CD8-positive, alpha-beta memory T cell (primary cell): ENCODE results near the gene TRIM52. TPM values are rescaled to one million over a fixed set of nuclear protein-coding genes. Genes with fewer than 3 reads are reported as not detected.
"Not testable (repeated sequence)": the region's sequence is repeated elsewhere in the genome, so short reads cannot be mapped to it uniquely, and the experiment has no call there.

Experiments used
- CTCF ChIA-PET: fragments of 350-600 bp; sonication (Branson Sonifier 250); formaldehyde crosslinking; loops from one replicate; lab custom pipeline; 2021; ENCODE audit warnings: antibody characterized with exemption; lab: Charles Lee
- POLR2A ChIA-PET: fragments of 350-600 bp; sonication (Branson Sonifier 250); formaldehyde crosslinking; loops from one replicate; lab custom pipeline; 2021; ENCODE audit warnings: antibody characterized with exemption; lab: Charles Lee
- DNase-seq, 5 donors: peaks; one replicate each; pipeline versions ENCODE4 v3.0.0 to v3.0.0-alpha.2; 2020 to 2022; ENCODE audit warnings: mixed read lengths in 1 of 5
- H3K27ac ChIP-seq: one replicate; pipeline ENCODE4 v1.7.0; 2013; ENCODE audit warnings: low read depth, mild to moderate bottlenecking, low read length, moderate library complexity
- H3K27me3 ChIP-seq: 2 replicates; pipeline ENCODE4 v1.7.0; 2013; ENCODE audit warnings: low read length, mild to moderate bottlenecking; ENCODE audit not compliant: insufficient read depth, poor library complexity, severe bottlenecking
- H3K36me3 ChIP-seq: 2 replicates; pipeline ENCODE4 v1.7.0; 2013; ENCODE audit warnings: mild to moderate bottlenecking, low read length, moderate library complexity; ENCODE audit not compliant: insufficient read depth
- H3K4me1 ChIP-seq: 2 replicates; pipeline ENCODE4 v1.7.0; 2013; ENCODE audit warnings: mild to moderate bottlenecking, low read length, moderate library complexity; ENCODE audit not compliant: insufficient read depth
- H3K4me3 ChIP-seq: 2 replicates; pipeline ENCODE4 v1.7.0; 2013; ENCODE audit warnings: mild to moderate bottlenecking, low read length
- H3K9me3 ChIP-seq: 2 replicates; pipeline ENCODE4 v1.7.0; 2013; ENCODE audit warnings: mild to moderate bottlenecking, low read length
- H3K27ac Mint-ChIP-seq, 8 donors: one replicate each; pipeline ENCODE4 v1.8.0; 2020 to 2021; ENCODE audit warnings: mixed read lengths in 8 of 8, mild to moderate bottlenecking in 6 of 8, inconsistent platforms in 3 of 8, moderate library complexity in 3 of 8
- H3K27me3 Mint-ChIP-seq, 2 donors: one replicate each; pipeline ENCODE4 v1.8.0; 2020 to 2021; ENCODE audit warnings: mixed read lengths in 2 of 2, mild to moderate bottlenecking in 1 of 2, moderate library complexity in 1 of 2
- H3K36me3 Mint-ChIP-seq, 3 donors: one replicate each; pipeline ENCODE4 v1.8.0; 2020 to 2021; ENCODE audit warnings: mixed read lengths in 3 of 3, inconsistent platforms in 1 of 3, mild to moderate bottlenecking in 1 of 3
- H3K4me1 Mint-ChIP-seq, 3 donors: one replicate each; pipeline ENCODE4 v1.8.0; 2020 to 2021; ENCODE audit warnings: mixed read lengths in 3 of 3, inconsistent platforms in 1 of 3, mild to moderate bottlenecking in 1 of 3
- H3K4me3 Mint-ChIP-seq, 7 donors: one replicate each; pipeline ENCODE4 v1.8.0; 2020 to 2021; ENCODE audit warnings: mixed read lengths in 7 of 7, mild to moderate bottlenecking in 6 of 7, moderate library complexity in 4 of 7, inconsistent platforms in 2 of 7
- H3K9me3 Mint-ChIP-seq, 5 donors: one replicate each; pipeline ENCODE4 v1.8.0; 2020 to 2022; ENCODE audit warnings: mixed read lengths in 5 of 5, mild to moderate bottlenecking in 3 of 5, moderate library complexity in 2 of 5, inconsistent platforms in 1 of 5
- polyA plus RNA-seq: library from polyadenylated mRNA; unstranded; fragments of 300-500 nt; fragmentation: Illumina TruSeq; gene quantifications from one replicate; pipeline ENCODE4 v1.2.3, GENCODE V29; 2021
- total RNA-seq, 2 experiments: library from RNA; stranded (reverse); gene quantifications; one replicate each; pipeline ENCODE4 v1.2.3, GENCODE V29; 2021

The TRIM52 gene
- total and polyA plus RNA-seq, 3 experiments from 2014 or later, result 14.1 to 46.3 (median 17.1) TPM

DNA sequence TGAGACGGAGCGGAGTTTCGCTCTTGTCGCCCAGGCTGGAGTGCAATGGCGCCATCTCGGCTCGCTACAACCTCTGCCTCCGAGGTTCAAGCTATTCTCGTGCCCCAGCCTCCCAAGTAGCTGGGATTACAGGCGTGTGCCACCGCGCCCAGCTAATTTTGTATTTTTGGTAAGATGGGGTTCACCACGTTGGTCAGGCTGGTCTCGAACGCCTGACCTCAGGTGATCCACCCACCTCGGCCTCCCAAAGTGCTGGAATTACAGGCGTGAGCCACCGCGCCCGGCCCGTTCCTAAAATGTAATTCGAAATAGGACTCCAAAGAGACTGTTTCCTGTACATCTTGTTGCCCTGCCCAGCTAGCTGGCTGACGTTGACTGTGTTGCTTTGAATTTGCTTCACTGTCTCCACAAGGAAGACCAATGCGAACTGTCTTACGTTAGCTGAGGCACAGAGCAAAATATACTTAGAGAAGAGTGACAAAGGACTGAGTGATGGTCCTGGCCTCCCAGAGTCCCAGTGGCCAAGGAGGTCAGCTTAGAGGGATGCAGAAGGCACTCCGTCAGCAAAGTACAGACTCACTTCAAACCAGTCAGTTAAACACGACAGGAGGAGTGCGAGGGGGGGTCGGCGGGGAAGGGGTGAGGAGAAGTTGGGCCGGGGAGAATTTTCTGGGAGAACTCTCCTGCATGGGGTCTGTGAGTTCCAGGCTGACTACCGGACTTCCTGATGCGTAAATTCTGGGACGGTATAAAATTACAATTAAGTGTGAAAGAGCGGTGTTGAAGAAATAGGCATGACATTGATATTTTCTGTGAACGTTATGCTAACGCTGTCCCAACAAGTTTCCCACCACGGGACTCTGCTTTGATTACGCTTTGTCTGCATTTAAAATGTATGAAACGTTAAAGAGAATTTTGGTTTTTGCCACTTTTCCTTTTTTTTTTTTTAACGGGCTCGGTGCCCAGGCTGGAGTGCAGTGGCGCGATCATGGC, 44.6 kb downstream of the TRIM52 start:
- peak overlapping the region; percentile 69 for H3K4me3 ChIP-seq
- peaks cover 34 to 45% (median 35%) of the 10 kb centered on the region in 3 donors for H3K4me1 Mint-ChIP-seq
- H3K4me3 Mint-ChIP-seq, result peak overlapping the region; percentile 87 to 96 (median 93)
- no peaks in the 10 kb centered on the region for H3K9me3 ChIP-seq
- H3K4me1 ChIP-seq, result peaks cover 28% of the 10 kb centered on the region
- POLR2A ChIA-PET, result interaction anchor here (1.0 to 2.7 kb wide), 5 partner anchors 9 to 45 kb away, joined by 3 to 18 read pairs (median 9); no protein-coding TSS in a partner anchor
- peaks cover 0 to 5% (median 3%) of the 10 kb centered on the region in 5 donors for H3K9me3 Mint-ChIP-seq
- peaks cover 0 to 19% (median 4%) of the 10 kb centered on the region in 3 donors for H3K36me3 Mint-ChIP-seq
- DNase-seq, result peak in 1 of 5 donors; percentile 44
- peak overlapping the region; percentile 85 to 100 (median 94) for H3K27ac Mint-ChIP-seq
- no peaks in the 10 kb centered on the region for H3K27me3 ChIP-seq
- H3K36me3 ChIP-seq, result no peaks in the 10 kb centered on the region
- H3K27me3 Mint-ChIP-seq, result peaks cover 4 to 13% of the 10 kb centered on the region in 2 donors
- CTCF ChIA-PET, result interaction anchor here (1.0 to 2.5 kb wide), 5 partner anchors 9 to 31 kb away, joined by 4 to 19 read pairs (median 5); no protein-coding TSS in a partner anchor
- H3K27ac ChIP-seq, result peak overlapping the region; percentile 30

DNA sequence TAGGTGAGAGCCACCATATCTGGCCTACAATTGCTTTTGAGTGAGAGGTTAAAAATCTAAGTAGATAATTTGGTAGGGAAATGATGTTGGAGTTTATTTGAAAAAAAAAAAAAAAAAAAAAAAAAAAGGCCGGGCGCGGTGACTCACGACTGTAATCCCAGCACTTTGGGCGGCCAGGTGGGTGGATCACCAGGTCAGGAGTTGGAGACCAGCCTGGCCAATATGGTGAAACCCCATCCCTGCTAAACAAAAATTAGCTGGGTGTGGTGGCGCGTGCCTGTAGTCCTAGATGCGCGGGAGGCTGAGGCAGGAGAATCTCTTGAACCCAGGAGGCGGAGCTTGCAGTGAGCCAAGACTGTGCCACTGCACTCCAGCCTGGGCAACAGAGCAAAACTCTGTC, 46.7 kb downstream of the TRIM52 start:
- not testable (repeated sequence) for H3K9me3 ChIP-seq, H3K27ac ChIP-seq, H3K27ac Mint-ChIP-seq, DNase-seq, H3K36me3 ChIP-seq, H3K27me3 ChIP-seq, H3K4me3 ChIP-seq, H3K9me3 Mint-ChIP-seq
- Mint-ChIP-seq H3K4me3 (peak overlapping the region in 1 of 7 donors; percentile 64), H3K4me1 (peaks cover 20 to 26% (median 24%) of the 10 kb centered on the region in 3 donors), H3K36me3 (peaks cover 0 to 18% (median 4%) of the 10 kb centered on the region in 3 donors), H3K27me3 (peaks cover 4 to 13% of the 10 kb centered on the region in 2 donors)
- ChIA-PET CTCF (interaction anchor here (14.5 kb wide), 1 partner anchor 22 kb away, joined by 164 read pairs; no protein-coding TSS in a partner anchor), POLR2A (interaction anchor here (1.1 to 1.2 kb wide), 2 partner anchors 10 to 53 kb away, joined by 3 to 4 read pairs; partner anchors contain the start of gene TRIM7)
- H3K4me1 ChIP-seq, result peaks cover 13% of the 10 kb centered on the region

DNA sequence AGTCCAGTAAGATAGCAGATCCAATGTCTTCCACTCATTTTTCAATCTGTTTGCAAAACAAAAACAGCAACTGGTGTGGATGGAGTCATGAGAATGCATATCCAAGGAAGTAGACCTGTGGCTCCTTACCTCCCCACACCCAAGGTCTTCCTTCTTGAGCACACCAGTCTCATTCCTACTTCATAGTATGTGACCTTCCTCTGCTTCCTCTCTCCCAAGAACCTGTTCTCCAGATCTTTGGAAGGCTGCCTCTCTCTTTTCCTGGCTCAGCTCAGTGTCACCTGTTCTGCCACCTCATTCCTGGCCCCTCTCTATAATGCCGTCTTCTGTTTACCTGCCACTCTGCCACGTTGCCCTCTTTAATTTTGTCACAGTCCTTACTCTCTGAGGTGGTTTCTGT, 48.0 kb downstream of the TRIM52 start:
- H3K27me3 ChIP-seq, result no peaks in the 10 kb centered on the region
- no peaks in the 10 kb centered on the region for H3K9me3 ChIP-seq
- H3K4me1 Mint-ChIP-seq, result peaks cover 19 to 25% (median 24%) of the 10 kb centered on the region in 3 donors
- CTCF ChIA-PET, result interaction anchor here (14.5 kb wide), 1 partner anchor 20 kb away, joined by 164 read pairs; no protein-coding TSS in a partner anchor
- no peak overlapping the region for H3K4me3 ChIP-seq
- DNase-seq, result no peak
- H3K9me3 Mint-ChIP-seq, result no peaks in the 10 kb centered on the region
- H3K36me3 Mint-ChIP-seq, result peaks cover 0 to 15% (median 4%) of the 10 kb centered on the region in 3 donors
- no peak overlapping the region for H3K27ac ChIP-seq
- H3K27me3 Mint-ChIP-seq, result peaks cover under 1 to 9% of the 10 kb centered on the region in 2 donors
- POLR2A ChIA-PET, result no interaction called here
- no peaks in the 10 kb centered on the region for H3K36me3 ChIP-seq
- H3K27ac Mint-ChIP-seq, result peak overlapping the region in 3 of 8 donors; percentile 4 to 69 (median 55)
- H3K4me3 Mint-ChIP-seq, result peak overlapping the region in 2 of 7 donors; percentile 19 to 52
- H3K4me1 ChIP-seq, result peaks cover 16% of the 10 kb centered on the region

DNA sequence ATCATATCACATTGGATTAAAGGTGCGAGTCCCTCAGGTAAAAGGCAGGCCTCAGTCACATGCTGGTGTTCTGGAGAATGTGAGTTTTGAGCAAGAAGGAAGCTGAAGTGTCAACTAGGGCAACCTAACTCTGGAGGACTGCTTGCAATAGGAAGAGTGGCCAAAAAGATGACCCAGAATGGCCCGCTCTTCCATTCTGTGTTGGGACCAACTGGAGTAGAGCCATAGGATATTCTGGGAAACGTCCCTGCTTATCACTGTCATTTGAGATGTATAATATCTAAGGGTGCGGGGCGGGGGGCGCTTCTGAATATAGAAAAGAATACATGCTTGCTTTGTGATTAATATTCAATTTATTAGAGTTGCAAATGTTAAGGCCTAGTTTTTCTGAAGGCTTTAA, 48.9 kb downstream of the TRIM52 start:
- Mint-ChIP-seq H3K9me3 (peaks cover 0 to 5% (median 0%) of the 10 kb centered on the region in 5 donors), H3K36me3 (peaks cover 0 to 12% (median 4%) of the 10 kb centered on the region in 3 donors), H3K4me3 (no peak overlapping the region), H3K27ac (peak overlapping the region in 2 of 8 donors; percentile 50 to 61), H3K27me3 (peaks cover 0 to 8% of the 10 kb centered on the region in 2 donors), H3K4me1 (peaks cover 20 to 27% (median 25%) of the 10 kb centered on the region in 3 donors)
- ChIA-PET CTCF (interaction anchor here (14.5 kb wide), 1 partner anchor 19 kb away, joined by 164 read pairs; no protein-coding TSS in a partner anchor), POLR2A (no interaction called here)
- Histone ChIP-seq H3K27me3 (no peaks in the 10 kb centered on the region), H3K4me3 (no peak overlapping the region), H3K4me1 (peaks cover 20% of the 10 kb centered on the region), H3K36me3 (no peaks in the 10 kb centered on the region), H3K27ac (no peak overlapping the region), H3K9me3 (no peaks in the 10 kb centered on the region)
- DNase-seq, result no peak

DNA sequence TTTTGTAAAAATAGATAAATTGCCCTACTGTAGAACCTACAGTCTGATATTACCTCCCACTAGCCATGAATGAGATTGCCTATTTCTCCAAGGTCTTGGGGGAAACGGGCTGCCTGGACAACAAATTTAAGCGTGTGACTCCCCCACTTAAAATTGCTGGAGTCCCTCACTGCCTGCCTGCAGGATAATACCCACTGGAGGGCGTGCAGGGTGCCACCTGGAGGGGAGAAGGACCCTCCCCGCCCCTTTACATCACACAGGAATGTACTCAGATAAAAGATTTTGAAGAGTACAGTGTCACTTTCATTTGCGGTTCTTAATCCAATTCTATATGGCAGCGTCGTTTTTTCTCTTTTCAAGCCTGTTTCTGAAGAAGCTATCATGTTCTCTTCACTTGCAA, 49.7 kb downstream of the TRIM52 start:
- DNase-seq, result no peak
- Mint-ChIP-seq H3K9me3 (peaks cover 0 to 9% (median 4%) of the 10 kb centered on the region in 5 donors), H3K4me1 (peaks cover 24 to 29% (median 28%) of the 10 kb centered on the region in 3 donors), H3K27ac (peak overlapping the region in 1 of 8 donors; percentile 55), H3K27me3 (peaks cover 3 to 17% of the 10 kb centered on the region in 2 donors), H3K4me3 (peak overlapping the region in 2 of 7 donors; percentile 1 to 57), H3K36me3 (peaks cover 0 to 12% (median 4%) of the 10 kb centered on the region in 3 donors)
- Histone ChIP-seq H3K4me1 (peaks cover 18% of the 10 kb centered on the region), H3K36me3 (no peaks in the 10 kb centered on the region), H3K4me3 (no peak overlapping the region), H3K9me3 (no peaks in the 10 kb centered on the region), H3K27me3 (no peaks in the 10 kb centered on the region), H3K27ac (no peak overlapping the region)
- POLR2A ChIA-PET, result no interaction called here
- CTCF ChIA-PET, result interaction anchor here (1.3 to 14.5 kb wide), 3 partner anchors 9 to 27 kb away, joined by 3 to 164 read pairs (median 5); no protein-coding TSS in a partner anchor

DNA sequence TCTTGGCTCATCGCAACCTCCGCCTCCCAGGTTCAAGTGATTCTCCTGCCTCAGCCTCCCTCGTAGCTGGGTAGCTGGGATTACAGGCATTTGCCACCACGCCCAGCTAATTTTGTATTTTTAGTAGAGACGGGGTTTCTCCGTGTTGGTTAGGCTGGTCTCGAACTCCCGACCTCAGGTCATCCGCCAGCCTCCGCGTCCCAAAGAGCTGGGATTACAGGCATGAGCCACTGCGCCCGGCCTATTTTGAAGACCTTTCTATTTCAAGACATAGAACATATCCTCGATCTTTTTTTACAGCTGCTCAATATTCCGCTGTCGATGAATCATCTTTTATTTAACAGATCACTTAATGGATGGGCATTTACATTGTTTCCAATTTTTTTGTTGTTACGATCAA, 50.2 kb downstream of the TRIM52 start:
- H3K36me3 Mint-ChIP-seq, result peaks cover 0 to 12% (median 4%) of the 10 kb centered on the region in 3 donors
- H3K9me3 Mint-ChIP-seq, H3K27me3 ChIP-seq, H3K27ac ChIP-seq, H3K9me3 ChIP-seq, H3K36me3 ChIP-seq, POLR2A ChIA-PET, DNase-seq, H3K4me3 ChIP-seq: not testable (repeated sequence)
- peaks cover 3 to 22% of the 10 kb centered on the region in 2 donors for H3K27me3 Mint-ChIP-seq
- H3K4me1 ChIP-seq, result peaks cover 18% of the 10 kb centered on the region
- peak overlapping the region in 1 of 7 donors; percentile 57 for H3K4me3 Mint-ChIP-seq
- H3K27ac Mint-ChIP-seq, result peak overlapping the region in 2 of 8 donors; percentile 26 to 55
- peaks cover 28 to 31% (median 31%) of the 10 kb centered on the region in 3 donors for H3K4me1 Mint-ChIP-seq
- CTCF ChIA-PET, result interaction anchor here (1.3 to 14.5 kb wide), 3 partner anchors 9 to 26 kb away, joined by 3 to 164 read pairs (median 5); no protein-coding TSS in a partner anchor

DNA sequence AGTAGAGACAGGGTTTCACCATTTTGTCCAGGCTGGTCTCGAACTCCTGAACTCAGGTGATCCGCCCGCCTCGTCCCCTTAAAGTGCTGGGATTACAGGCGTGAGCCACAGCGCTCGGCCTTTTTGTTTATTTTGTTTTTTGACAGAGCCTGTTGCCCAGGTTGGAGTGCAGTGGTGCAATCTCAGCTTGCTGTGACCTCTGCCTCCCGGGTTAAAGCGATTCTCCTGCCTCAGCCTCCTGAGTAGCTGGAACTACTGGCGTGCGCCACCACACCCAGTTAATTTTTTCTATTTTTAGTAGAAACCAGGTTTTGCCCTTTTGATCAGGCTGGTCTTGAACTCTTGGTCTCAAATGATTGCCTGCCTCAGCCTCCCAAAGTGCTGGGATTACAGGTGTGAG, 50.8 kb downstream of the TRIM52 start:
- peaks cover 21% of the 10 kb centered on the region for H3K4me1 ChIP-seq
- Mint-ChIP-seq H3K4me1 (peaks cover 31 to 35% (median 35%) of the 10 kb centered on the region in 3 donors), H3K27ac (peak overlapping the region in 1 of 8 donors; percentile 17), H3K27me3 (peaks cover 3 to 24% of the 10 kb centered on the region in 2 donors), H3K36me3 (peaks cover 0 to 12% (median 4%) of the 10 kb centered on the region in 3 donors)
- POLR2A ChIA-PET, H3K27ac ChIP-seq, H3K4me3 Mint-ChIP-seq, H3K4me3 ChIP-seq, H3K36me3 ChIP-seq, H3K9me3 Mint-ChIP-seq, H3K9me3 ChIP-seq, H3K27me3 ChIP-seq, DNase-seq: not testable (repeated sequence)
- CTCF ChIA-PET, result interaction anchor here (1.3 to 14.5 kb wide), 3 partner anchors 10 to 26 kb away, joined by 3 to 164 read pairs (median 5); no protein-coding TSS in a partner anchor
